ENCODE results near the gene HOXD1. TPM values are rescaled to one million over a fixed set of nuclear protein-coding genes. Genes with fewer than 3 reads are reported as not detected.

Gene HOXD1
- total RNA-seq, 1 donor, result not detected

DNA sequence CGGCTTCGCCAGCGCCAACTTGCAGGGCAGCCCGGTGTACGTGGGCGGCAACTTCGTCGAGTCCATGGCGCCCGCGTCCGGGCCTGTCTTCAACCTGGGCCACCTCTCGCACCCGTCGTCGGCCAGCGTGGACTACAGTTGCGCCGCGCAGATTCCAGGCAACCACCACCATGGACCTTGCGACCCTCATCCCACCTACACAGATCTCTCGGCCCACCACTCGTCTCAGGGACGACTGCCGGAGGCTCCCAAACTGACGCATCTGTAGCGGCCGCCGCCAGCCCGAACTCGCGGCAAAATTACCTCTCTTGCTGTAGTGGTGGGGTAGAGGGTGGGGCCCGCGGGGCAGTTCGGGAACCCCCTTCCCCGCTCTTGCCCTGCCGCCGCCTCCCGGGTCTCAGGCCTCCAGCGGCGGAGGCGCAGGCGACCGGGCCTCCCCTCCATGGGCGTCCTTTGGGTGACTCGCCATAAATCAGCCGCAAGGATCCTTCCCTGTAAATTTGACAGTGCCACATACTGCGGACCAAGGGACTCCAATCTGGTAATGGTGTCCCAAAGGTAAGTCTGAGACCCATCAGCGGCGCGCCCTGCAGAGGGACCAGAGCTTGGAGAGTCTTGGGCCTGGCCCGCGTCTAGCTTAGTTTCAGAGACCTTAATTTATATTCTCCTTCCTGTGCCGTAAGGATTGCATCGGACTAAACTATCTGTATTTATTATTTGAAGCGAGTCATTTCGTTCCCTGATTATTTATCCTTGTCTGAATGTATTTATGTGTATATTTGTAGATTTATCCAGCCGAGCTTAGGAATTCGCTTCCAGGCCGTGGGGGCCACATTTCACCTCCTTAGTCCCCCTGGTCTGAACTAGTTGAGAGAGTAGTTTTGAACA lies 16.2 kb upstream of the HOXD1 start:
- no peak for TF ChIP-seq CTCF (IDR thresholded peaks at IDR 0.05; ENCODE audit: extremely low read depth, low read depth, low read length)
- Histone ChIP-seq H2AFZ (ENCODE audit: low read length) (no peak overlapping the region), H4K20me1 (ENCODE audit: insufficient read depth, low read length) (no peaks in the 10 kb centered on the region), H3K4me3 (ENCODE audit: insufficient read depth, low read length) (no peak overlapping the region), H3K4me1 (ENCODE audit: insufficient read depth, low read length) (peaks cover 5% of the 10 kb centered on the region), H3K27me3 (ENCODE audit: insufficient read depth, low read length) (peaks cover 43% of the 10 kb centered on the region), H3K9me3 (ENCODE audit: low read depth, low read length) (no peaks in the 10 kb centered on the region), H3K4me2 (ENCODE audit: insufficient read depth, low read length) (no peak overlapping the region), H3K27ac (ENCODE audit: low read depth, low read length) (no peak overlapping the region), H3K79me2 (ENCODE audit: insufficient read depth, low read length) (no peaks in the 10 kb centered on the region), H3K36me3 (ENCODE audit: insufficient read depth, low read length) (no peaks in the 10 kb centered on the region)
- DNase-seq (ENCODE audit: insufficient read length, low spot score, missing footprints), result peak; percentile 54

DNA sequence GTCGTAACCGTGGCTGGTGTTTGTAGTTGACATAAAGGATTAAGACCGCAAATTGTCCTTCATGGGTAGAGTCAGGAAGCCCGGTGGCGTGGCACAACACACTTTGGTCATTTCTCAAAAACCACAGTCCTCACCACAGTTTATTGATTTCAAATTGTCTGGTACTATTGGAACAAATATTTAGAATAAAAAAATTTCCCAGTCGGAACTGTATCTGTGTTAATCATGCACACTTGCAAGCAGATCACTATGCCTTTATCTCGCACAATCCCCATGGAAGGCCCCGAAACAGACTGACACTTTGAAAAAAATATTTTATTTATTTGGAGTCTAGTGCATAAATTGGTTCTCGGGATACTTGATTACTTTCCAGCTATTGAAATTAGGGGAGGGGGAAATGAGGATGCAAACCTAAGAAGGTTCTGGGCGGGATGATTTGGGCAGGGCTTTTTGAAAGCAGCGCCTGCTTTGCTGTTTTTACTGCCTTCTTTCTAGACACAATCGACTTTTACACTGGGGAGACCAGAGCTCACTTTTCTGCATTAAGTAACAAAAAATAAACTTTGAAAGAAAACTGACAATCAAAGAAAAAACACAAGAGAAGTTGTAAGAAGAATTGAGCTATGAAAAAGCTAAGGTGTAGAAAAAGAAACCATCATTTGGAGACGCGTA lies 15.4 kb upstream of the HOXD1 start:
- Histone ChIP-seq H2AFZ (ENCODE audit: low read length) (no peak overlapping the region), H4K20me1 (ENCODE audit: insufficient read depth, low read length) (no peaks in the 10 kb centered on the region), H3K27ac (ENCODE audit: low read depth, low read length) (no peak overlapping the region), H3K9me3 (ENCODE audit: low read depth, low read length) (no peaks in the 10 kb centered on the region), H3K36me3 (ENCODE audit: insufficient read depth, low read length) (no peaks in the 10 kb centered on the region), H3K79me2 (ENCODE audit: insufficient read depth, low read length) (no peaks in the 10 kb centered on the region), H3K4me3 (ENCODE audit: insufficient read depth, low read length) (no peak overlapping the region), H3K4me1 (ENCODE audit: insufficient read depth, low read length) (peaks cover 5% of the 10 kb centered on the region), H3K27me3 (ENCODE audit: insufficient read depth, low read length) (peaks cover 50% of the 10 kb centered on the region), H3K4me2 (ENCODE audit: insufficient read depth, low read length) (no peak overlapping the region)
- TF ChIP-seq CTCF (IDR thresholded peaks at IDR 0.05; ENCODE audit: extremely low read depth, low read depth, low read length), result no peak
- DNase-seq (ENCODE audit: insufficient read length, low spot score, missing footprints), result peak; percentile 21

- Histone ChIP-seq H3K27me3 (ENCODE audit: insufficient read depth, low read length) (peaks cover 57% of the 10 kb centered on the region), H3K4me1 (ENCODE audit: insufficient read depth, low read length) (peaks cover 9% of the 10 kb centered on the region), H3K79me2 (ENCODE audit: insufficient read depth, low read length) (no peaks in the 10 kb centered on the region), H3K27ac (ENCODE audit: low read depth, low read length) (no peak overlapping the region), H3K9me3 (ENCODE audit: low read depth, low read length) (no peaks in the 10 kb centered on the region), H4K20me1 (ENCODE audit: insufficient read depth, low read length) (no peaks in the 10 kb centered on the region), H3K36me3 (ENCODE audit: insufficient read depth, low read length) (no peaks in the 10 kb centered on the region), H2AFZ (ENCODE audit: low read length) (no peak overlapping the region), H3K4me3 (ENCODE audit: insufficient read depth, low read length) (no peak overlapping the region), H3K4me2 (ENCODE audit: insufficient read depth, low read length) (peak overlapping the region; percentile 60)
- peak; percentile 80 for DNase-seq (ENCODE audit: insufficient read length, low spot score, missing footprints)
- no peak for TF ChIP-seq CTCF (IDR thresholded peaks at IDR 0.05; ENCODE audit: extremely low read depth, low read depth, low read length)
These were observed 14.7 kb upstream of the HOXD1 start for GRCh38 chr2:176173567-176174381.
